ENCODE data around the gene KLHL29. TPM values are rescaled to one million over a fixed set of nuclear protein-coding genes. Genes with fewer than 3 reads are reported as not detected.
"Not testable (repeated sequence)": the region's sequence is repeated elsewhere in the genome, so short reads cannot be mapped to it uniquely, and the experiment has no call there.

The KLHL29 gene
- 1 to 10 TPM; 1.3 to 3.3 TPM for total RNA-seq
- long read RNA-seq, partial matches to known transcripts, result 2 of 2 reads
- long read RNA-seq, other reads (novel, unspliced or antisense), result 0 of 2 reads

GRCh38 chr2:23384551-23385343, at the start of gene KLHL29:
KLHL29 (plus strand) TSS chr2:23385179; CDS start chr2:23562197, 177,018 bp downstream.
- peak; percentile 70 to 88 for ATAC-seq
- intact Hi-C loops (cut with DNase I), result no loop called here
- peak; percentile 88 for DNase-seq

DNA sequence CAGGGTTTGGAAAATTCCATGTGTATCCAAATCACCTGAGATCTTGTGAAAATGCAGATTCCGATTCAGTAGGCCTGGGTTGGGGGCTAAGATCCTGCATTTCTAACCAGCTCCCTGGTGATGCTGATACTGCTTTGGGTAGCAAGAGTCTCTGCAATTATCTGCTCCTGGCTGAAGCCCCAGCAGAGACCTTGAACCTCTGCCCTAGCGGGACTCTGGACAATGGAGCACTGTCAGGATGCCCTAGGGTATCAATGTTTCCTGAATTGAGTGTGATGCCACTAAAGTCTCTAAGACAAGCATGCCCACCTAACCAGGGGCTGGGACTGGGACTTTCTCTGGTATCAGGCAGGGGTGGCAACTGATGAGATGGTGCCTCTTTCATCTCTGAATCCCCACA, 49.4 kb upstream of the KLHL29 start:
- DNase-seq (no peak), ATAC-seq (no peak)
- intact Hi-C loops (cut with DNase I), result no loop called here

GRCh38 chr2:23342075-23342474, 42.9 kb upstream of the KLHL29 start:
- DNase-seq (no peak), ATAC-seq (no peak)
- intact Hi-C loops (cut with DNase I), result no loop called here

DNA sequence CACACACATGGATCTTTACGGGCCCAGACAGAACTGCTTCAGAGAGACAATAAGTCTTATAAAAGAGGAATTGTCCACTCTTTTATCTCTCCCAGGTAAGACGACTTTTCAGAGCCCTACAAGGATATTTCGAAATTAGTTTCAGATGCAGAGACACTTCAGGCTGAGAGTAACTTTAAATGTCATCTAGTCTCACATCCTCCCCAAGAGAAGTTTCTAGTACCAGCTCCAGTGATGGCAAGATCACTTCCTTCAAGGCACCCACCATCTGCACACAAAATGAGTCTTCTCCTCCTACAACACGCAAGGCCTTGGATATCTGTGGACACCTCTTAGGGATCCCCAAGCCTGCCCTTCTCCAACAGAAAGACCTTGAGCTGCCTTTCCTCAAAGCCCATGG, 39.0 kb upstream of the KLHL29 start:
- DNase-seq (no peak), ATAC-seq (no peak)
- intact Hi-C loops (cut with DNase I), result no loop called here

DNA sequence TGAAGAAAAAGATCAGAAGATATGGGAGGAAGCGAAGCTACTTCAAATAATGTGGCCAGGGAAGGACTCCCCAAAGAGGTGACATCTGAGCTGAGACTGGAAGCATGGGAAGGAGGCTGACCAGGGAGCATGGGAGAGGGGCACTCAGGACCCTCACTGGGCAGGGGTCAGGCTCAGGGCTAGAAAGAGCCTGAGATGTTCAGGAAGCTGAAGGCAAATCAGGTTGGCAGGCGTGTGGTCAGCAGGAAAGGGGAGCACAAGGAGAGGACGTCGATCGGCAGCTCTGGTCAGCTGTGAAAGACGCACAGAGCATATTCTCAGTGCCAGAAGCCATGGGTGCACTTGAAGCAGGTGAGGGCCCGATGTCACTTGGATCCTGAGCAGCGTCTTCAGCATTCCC, 38.2 kb upstream of the KLHL29 start:
- intact Hi-C loops (cut with DNase I), result no loop called here
- ATAC-seq, result no peak

DNA sequence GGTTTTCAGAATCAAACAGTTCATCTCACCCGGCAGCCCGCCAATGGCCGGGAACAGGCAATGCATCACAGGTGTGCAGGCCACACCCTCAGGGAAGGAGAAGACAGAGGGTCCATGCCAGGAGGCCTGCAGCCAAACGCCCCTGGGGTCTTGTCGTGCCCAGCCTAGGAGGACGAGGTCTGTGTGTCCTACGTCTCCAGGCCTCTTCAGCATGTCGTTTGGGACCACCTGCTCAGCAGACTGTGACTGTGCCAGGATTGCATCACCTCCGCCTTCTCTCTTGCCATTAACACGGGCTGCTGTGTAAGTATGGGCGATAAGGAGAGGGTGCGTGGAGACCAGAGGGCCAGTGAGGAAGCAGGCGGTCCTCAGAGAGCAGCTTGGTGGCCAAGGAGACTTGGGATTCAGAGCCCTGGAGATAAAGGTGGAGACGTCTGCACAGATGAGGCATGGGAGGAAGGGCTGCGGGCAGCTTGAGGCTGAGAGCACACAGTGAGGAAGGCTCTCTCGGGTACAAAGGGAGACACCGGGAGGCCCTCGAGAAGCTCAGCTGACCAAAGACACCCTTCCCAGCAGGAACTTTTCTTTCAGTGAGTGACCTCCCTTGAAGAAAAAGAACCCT, 37.4 kb upstream of the KLHL29 start:
- DNase-seq (no peak), ATAC-seq (no peak)
- intact Hi-C loops (cut with DNase I), result no loop called here

More for the DNA sequence above, 38.2 kb upstream of the KLHL29 start:
- DNase-seq, result no peak

- ATAC-seq; DNase-seq; intact Hi-C loops (cut with DNase I): not testable (repeated sequence)
Observed at GRCh38 chr2:23348093-23348481, 36.9 kb upstream of the KLHL29 start.

DNA sequence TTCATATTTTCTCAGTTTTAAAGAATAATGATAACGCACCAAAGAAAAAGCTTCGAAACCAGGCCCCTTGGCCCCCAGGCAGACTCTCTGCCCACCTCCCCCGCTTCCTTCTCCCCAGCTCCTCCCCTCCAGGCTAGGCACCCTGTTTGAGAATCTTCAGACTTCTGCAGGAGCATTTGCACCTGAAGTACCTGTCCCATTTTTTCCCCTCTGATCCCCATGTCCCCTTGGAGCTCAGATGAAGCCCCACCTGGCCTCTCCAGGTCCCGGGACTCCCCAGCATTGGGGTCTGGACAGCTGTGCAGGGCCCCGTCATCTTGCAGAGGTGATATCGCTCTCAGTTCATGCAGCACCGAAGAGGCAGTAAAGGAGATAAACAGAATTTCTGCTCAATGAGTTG, 35.5 kb upstream of the KLHL29 start:
- DNase-seq (no peak), ATAC-seq (no peak)
- intact Hi-C loops (cut with DNase I), result no loop called here

DNA sequence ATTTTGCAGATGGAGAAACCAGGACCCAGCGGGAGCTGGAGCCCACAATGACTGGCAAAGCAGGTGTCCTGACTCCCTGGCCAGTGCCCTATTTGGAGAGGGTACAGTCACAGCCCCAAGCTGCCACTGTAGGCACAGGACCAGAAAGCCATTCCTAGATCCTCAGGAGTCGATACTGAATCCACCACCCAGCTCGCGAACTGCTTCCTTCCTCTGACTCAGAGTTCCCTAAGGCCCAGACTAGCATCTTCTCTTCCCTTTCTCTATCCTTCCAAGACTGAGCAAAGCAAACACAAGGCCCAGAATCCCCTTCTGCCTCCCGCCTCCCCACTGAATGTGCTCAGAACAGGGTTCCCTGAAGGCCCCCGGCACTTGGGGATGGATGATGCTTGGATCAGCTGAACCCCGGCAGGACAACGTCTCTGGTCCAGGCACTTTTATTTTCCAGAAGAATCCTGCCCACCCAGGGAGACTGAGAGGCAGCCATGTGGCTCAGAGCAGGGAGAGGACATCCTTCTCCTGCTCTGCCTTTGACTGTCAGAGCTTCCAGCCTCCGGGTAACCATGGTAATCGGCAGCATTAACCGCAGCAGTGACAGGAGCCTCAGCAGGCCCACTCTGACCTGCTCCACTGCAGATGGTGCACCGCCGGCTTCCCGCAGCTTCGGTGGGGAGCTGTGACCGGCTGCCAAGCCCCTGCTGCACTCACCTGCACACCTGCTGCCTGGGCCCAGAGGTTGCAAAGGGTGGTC, 34.8 kb upstream of the KLHL29 start:
- no peak for DNase-seq
- intact Hi-C loops (cut with DNase I), result loop anchor here in 1 of 2 donors (5.0 to 10.0 kb wide), 2 partner anchors 448 to 995 kb away; no protein-coding TSS in a partner anchor
- ATAC-seq, result no peak

DNA sequence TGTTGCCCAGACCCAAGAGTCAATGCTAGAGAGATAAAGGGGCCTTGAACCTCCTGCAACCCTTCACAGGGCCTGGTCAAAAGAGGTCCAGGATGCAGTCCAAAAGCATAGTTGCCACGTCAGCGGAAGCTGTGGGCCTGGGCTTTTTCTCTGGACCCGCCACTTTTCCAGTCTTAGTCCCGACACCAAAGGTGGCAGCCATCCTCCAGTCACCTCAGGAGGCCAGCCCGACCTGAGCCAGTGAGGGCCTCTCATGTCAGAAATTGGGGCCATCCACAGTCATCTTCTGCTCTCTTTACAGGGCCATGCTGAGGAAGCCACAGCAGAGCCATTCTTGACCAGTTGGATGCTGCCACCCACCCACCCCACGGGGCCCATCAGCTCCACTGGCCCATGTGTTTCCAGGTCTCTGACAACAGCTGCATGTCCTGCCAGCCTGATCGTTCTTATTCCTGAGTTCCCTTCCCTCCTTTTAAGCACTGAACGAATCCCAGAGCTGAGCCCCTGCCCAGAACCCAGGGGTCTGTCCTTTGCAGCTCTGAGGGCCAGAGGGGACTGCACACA, 34.1 kb upstream of the KLHL29 start:
- ATAC-seq (no peak), DNase-seq (no peak)
- intact Hi-C loops (cut with DNase I), result loop anchor here in 1 of 2 donors (5.0 to 10.0 kb wide), 2 partner anchors 449 to 996 kb away; no protein-coding TSS in a partner anchor

DNA sequence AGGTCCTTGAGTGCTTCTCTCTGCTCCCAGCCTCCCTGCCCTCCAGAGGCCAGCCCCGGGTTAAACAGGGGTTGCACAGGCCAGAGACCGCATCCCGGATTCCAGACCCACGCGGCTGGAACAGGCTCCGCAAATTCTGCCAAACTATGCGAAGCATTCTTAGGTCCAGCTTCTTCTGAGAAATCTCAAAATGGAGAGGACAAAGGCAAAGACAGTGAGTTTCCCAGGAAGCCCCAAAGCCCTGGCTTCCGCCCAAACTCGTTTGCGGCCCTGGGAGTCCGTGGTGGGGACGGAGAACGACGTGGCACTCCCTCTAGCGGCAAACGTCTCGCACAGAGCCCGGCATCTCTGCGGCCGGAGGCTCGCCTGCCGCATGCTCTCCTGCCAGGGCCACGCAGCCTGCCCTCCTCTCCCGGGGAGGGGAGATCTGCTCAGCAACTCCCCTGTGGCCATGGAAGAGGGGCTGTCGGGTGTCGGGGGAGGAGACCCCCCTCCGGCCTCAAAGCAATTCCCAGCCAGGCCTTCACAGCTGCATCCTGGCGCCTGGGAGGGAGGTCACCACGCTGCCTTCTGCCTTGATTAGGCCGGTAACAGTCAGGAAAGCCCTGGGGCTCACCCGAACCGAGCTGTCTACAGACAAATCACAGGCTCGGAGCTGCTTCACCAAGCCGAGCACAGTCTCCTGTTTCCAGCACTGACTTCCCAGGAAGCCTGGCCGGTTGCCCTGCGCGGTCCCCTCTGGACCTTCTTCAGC, 33.4 kb upstream of the KLHL29 start:
- peak; percentile 93 to 95 for ATAC-seq
- intact Hi-C loops (cut with DNase I), result loop anchor here in 1 of 2 donors (5.0 to 10.0 kb wide), 2 partner anchors 449 to 997 kb away; no protein-coding TSS in a partner anchor
- peak; percentile 91 for DNase-seq

DNA sequence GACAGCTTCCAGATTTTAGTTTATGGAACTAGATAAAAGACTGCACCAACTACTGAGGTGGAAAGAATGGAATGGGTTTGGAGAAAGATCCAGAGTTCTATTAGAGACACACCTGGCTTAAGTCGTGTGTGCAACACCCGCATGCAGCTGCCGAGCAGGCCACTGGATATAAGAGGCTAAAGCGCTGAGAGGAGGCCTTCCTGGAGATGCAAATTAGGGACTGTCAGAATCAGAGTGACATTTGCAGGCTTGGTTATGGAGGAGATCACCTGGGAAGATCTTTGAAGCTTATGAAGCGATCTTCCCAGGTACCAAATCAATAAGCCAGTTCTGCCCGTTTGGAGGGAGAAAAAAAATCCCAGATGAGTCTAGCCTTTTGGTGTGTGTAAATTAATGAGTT, 30.4 kb upstream of the KLHL29 start:
- no peak for ATAC-seq
- DNase-seq, result no peak
- intact Hi-C loops (cut with DNase I), result loop anchor here in 1 of 2 donors (5.0 to 10.0 kb wide), 2 partner anchors 452 to 1000 kb away; no protein-coding TSS in a partner anchor

DNA sequence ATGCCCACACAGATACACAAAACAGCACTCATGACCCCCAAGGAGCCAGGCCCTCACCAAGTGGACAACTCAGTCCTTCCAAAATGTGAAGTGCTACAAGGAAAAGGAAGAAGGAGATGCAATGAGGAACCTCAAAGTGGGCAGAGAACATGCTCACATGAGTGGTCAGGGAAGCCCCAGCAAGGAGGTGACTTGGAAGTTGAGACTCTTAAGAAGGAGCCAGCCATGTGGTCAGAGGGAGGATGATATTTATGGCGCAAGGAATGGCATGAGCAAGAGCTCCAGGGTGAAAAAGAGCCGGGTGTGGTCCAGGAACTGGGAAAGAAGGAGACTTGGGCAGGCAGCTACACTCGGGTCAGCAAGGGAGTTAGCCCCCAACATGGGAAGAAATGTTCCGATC, 30.0 kb upstream of the KLHL29 start:
- DNase-seq (no peak), ATAC-seq (no peak)
- intact Hi-C loops (cut with DNase I), result loop anchor here in 1 of 2 donors (10.0 kb wide), 1 partner anchor 1000 kb away; no protein-coding TSS in a partner anchor

GRCh38 chr2:23356711-23357110, 28.3 kb upstream of the KLHL29 start:
- intact Hi-C loops (cut with DNase I), result loop anchor here in 1 of 2 donors (10.0 kb wide), 1 partner anchor 1002 kb away; no protein-coding TSS in a partner anchor
- DNase-seq, result no peak
- ATAC-seq, result no peak

GRCh38 chr2:23359631-23360567, 25.1 kb upstream of the KLHL29 start:
- DNase-seq, result no peak
- intact Hi-C loops (cut with DNase I), result loop anchor here in 1 of 2 donors (10.0 kb wide), 1 partner anchor 1005 kb away; no protein-coding TSS in a partner anchor
- no peak for ATAC-seq

- intact Hi-C loops (cut with DNase I), result no loop called here
- ATAC-seq (no peak), DNase-seq (no peak)
Observed at GRCh38 chr2:23360571-23361125, 24.3 kb upstream of the KLHL29 start.

GRCh38 chr2:23361152-23361551, 23.8 kb upstream of the KLHL29 start:
- no peak for ATAC-seq
- intact Hi-C loops (cut with DNase I), result no loop called here
- DNase-seq, result no peak

Measured in left cardiac atrium (tissue), 4 donors.